Motor neuron (in vitro differentiated cells): ENCODE results near the gene MAGEA11. TPM values are rescaled to one million over a fixed set of nuclear protein-coding genes. Genes with fewer than 3 reads are reported as not detected.

Source experiments
- total RNA-seq, 8 experiments: library from RNA; unstranded; fragments of 300-600 nt; gene quantifications; 2 replicates each; pipeline versions ENCODE4 v1.2.3 to v1.2.4, GENCODE V29; 2022

The MAGEA11 gene
- total RNA-seq, 8 experiments from 2014 or later: 0.13 to 3.0 (median 0.23) TPM; not detected in 1

Other genes starting within 250 kb of the MAGEA11 start
- gene IDS, start 206.8 kb upstream of the MAGEA11 start, total RNA-seq: 100 to 1,000 TPM in 1 of 8 experiments, 10 to 100 TPM in 5, 1 to 10 TPM in 2; 6.5 to 112 (median 35.7) TPM
- 10 to 100 TPM; 14.6 to 25.7 (median 17.3) TPM for gene EOLA1, start 171.0 kb upstream of the MAGEA11 start, total RNA-seq
- gene HSFX3, start 162.1 kb upstream of the MAGEA11 start, total RNA-seq: under 1 TPM in 3 of 8 experiments, not detected in 5; 0.16 to 0.50 (median 0.33) TPM
- gene MAGEA9B, start 124.6 kb upstream of the MAGEA11 start, total RNA-seq: under 1 TPM in 3 of 8 experiments, not detected in 5; 0.14 to 0.31 (median 0.24) TPM
- gene HSFX2, start 116.7 kb upstream of the MAGEA11 start, total RNA-seq: 1 to 10 TPM in 2 of 8 experiments, under 1 TPM in 6; 0.31 to 1.8 (median 0.64) TPM
- gene TMEM185A, start 80.3 kb upstream of the MAGEA11 start, total RNA-seq: 10 to 100 TPM in 7 of 8 experiments, 1 to 10 TPM in 1; 8.6 to 24.2 (median 15.6) TPM
- gene HSFX1, start 62.0 kb downstream of the MAGEA11 start, total RNA-seq: under 1 TPM in 7 of 8 experiments, not detected in 1; 0.49 to 0.87 (median 0.60) TPM
- not detected for gene MAGEA9, start 69.9 kb downstream of the MAGEA11 start, total RNA-seq
- under 1 TPM in 3 of 8 experiments, not detected in 5; 0.17 to 0.33 (median 0.24) TPM for gene MAGEA8, start 169.1 kb downstream of the MAGEA11 start, total RNA-seq
- gene HSFX4, start 217.5 kb downstream of the MAGEA11 start, total RNA-seq: under 1 TPM; 0.22 to 0.70 (median 0.43) TPM
- gene EOLA2, start 226.4 kb downstream of the MAGEA11 start, total RNA-seq: 10 to 100 TPM; 25.1 to 37.1 (median 31.6) TPM